ENCODE measurements around the gene PROX2. TPM values are rescaled to one million over a fixed set of nuclear protein-coding genes. Genes with fewer than 3 reads are reported as not detected.

PROX2 gene
- total RNA-seq, 4 donors from 2014 or later, result not detected

GRCh38 chr14:74879427-74880182 lies 3.7 kb upstream of the PROX2 start:
- no peaks in the 10 kb centered on the region for H3K36me3 ChIP-seq
- no peak overlapping the region for H3K4me3 ChIP-seq
- no peaks in the 10 kb centered on the region for H3K27me3 ChIP-seq
- H3K9me3 ChIP-seq, result no peaks in the 10 kb centered on the region
- DNase-seq, result no peak
- H3K4me1 ChIP-seq, result peaks cover 3 to 48% (median 18%) of the 10 kb centered on the region in 4 donors
- TF ChIP-seq POLR2A (IDR thresholded peaks at IDR 0.05) (no peak), CTCF (IDR thresholded peaks at IDR 0.05) (no peak)
- peak overlapping the region in 2 of 4 donors; percentile 43 to 60 for H3K27ac ChIP-seq

- no peak overlapping the region for H3K27ac ChIP-seq
- TF ChIP-seq CTCF (IDR thresholded peaks at IDR 0.05) (no peak), POLR2A (IDR thresholded peaks at IDR 0.05) (no peak)
- H3K4me3 ChIP-seq, result no peak overlapping the region
- no peaks in the 10 kb centered on the region for H3K9me3 ChIP-seq
- no peaks in the 10 kb centered on the region for H3K36me3 ChIP-seq
- no peaks in the 10 kb centered on the region for H3K27me3 ChIP-seq
- DNase-seq, result no peak
- peaks cover 0 to 20% (median 5%) of the 10 kb centered on the region in 4 donors for H3K4me1 ChIP-seq
Observed at GRCh38 chr14:74875204-74875603, 741 bp downstream of the PROX2 start.

- peaks cover 0 to 11% (median 8%) of the 10 kb centered on the region in 4 donors for H3K4me1 ChIP-seq
- TF ChIP-seq CTCF (IDR thresholded peaks at IDR 0.05) (no peak), POLR2A (IDR thresholded peaks at IDR 0.05) (no peak)
- no peaks in the 10 kb centered on the region for H3K9me3 ChIP-seq
- H3K27ac ChIP-seq, result no peak overlapping the region
- H3K27me3 ChIP-seq, result no peaks in the 10 kb centered on the region
- no peaks in the 10 kb centered on the region for H3K36me3 ChIP-seq
- no peak for DNase-seq
- no peak overlapping the region for H3K4me3 ChIP-seq
Observed at GRCh38 chr14:74871819-74872218, 4.1 kb downstream of the PROX2 start.

GRCh38 chr14:74868739-74869138 lies 7.2 kb downstream of the PROX2 start:
- peaks cover 0 to 7% (median 0%) of the 10 kb centered on the region in 4 donors for H3K4me1 ChIP-seq
- DNase-seq, result no peak
- H3K27me3 ChIP-seq, result no peaks in the 10 kb centered on the region
- H3K4me3 ChIP-seq, result no peak overlapping the region
- H3K36me3 ChIP-seq, result no peaks in the 10 kb centered on the region
- H3K27ac ChIP-seq, result no peak overlapping the region
- no peaks in the 10 kb centered on the region for H3K9me3 ChIP-seq
- TF ChIP-seq POLR2A (IDR thresholded peaks at IDR 0.05) (no peak), CTCF (IDR thresholded peaks at IDR 0.05) (no peak)

- H3K9me3 ChIP-seq, result no peaks in the 10 kb centered on the region
- H3K36me3 ChIP-seq, result no peaks in the 10 kb centered on the region
- peak in 2 of 3 donors; percentile 37 to 83 for DNase-seq
- peak overlapping the region in 2 of 4 donors; percentile 18 to 62 for H3K27ac ChIP-seq
- no peak overlapping the region for H3K4me3 ChIP-seq
- no peaks in the 10 kb centered on the region for H3K27me3 ChIP-seq
- no peak for TF ChIP-seq POLR2A (IDR thresholded peaks at IDR 0.05)
- TF ChIP-seq CTCF (IDR thresholded peaks at IDR 0.05), result no peak
- H3K4me1 ChIP-seq, result peaks cover 0 to 7% (median 0%) of the 10 kb centered on the region in 4 donors
Observed at GRCh38 chr14:74867673-74868072, 8.3 kb downstream of the PROX2 start.
